Keratinocyte (primary cell): ENCODE results near the gene ZSCAN2. TPM values are rescaled to one million over a fixed set of nuclear protein-coding genes. Genes with fewer than 3 reads are reported as not detected.

Experiments used
- DNase-seq: peaks from one replicate; pipeline ENCODE4 v3.0.0-alpha.2; 2011; ENCODE audit warnings: low read depth, missing footprints, low spot score
- FAIRE-seq: peaks from 2 replicates; lab custom pipeline; 2011; peaks lifted over from hg19 to GRCh38; lab: Jason Lieb, UNC
- H2AFZ ChIP-seq: 2 replicates; pipeline ENCODE4 v1.6.0; 2012; ENCODE audit warnings: low read length, control low read depth, inconsistent platforms; ENCODE audit not compliant: control insufficient read depth
- H3K27ac ChIP-seq: 2 replicates; pipeline ENCODE4 v1.5.1; 2011; ENCODE audit warnings: low read length; ENCODE audit not compliant: control insufficient read depth, insufficient read depth
- H3K27me3 ChIP-seq: 3 replicates; pipeline ENCODE4 v1.6.0; 2011; ENCODE audit warnings: low read length; ENCODE audit not compliant: control insufficient read depth, insufficient read depth; ENCODE audit errors: extremely low read depth
- H3K36me3 ChIP-seq, 2 experiments: 2 replicates in 1 of 2; 3 replicates in 1 of 2; pipeline ENCODE4 v1.5.1; 2011; ENCODE audit warnings: low read length in 2 of 2, mild to moderate bottlenecking in 1 of 2; ENCODE audit not compliant: control insufficient read depth in 2 of 2, insufficient read depth in 2 of 2; ENCODE audit errors: extremely low read depth in 1 of 2
- H3K4me1 ChIP-seq: 3 replicates; pipeline ENCODE4 v1.5.1; 2011; ENCODE audit warnings: low read length; ENCODE audit not compliant: control insufficient read depth, insufficient read depth; ENCODE audit errors: extremely low read depth
- H3K4me2 ChIP-seq: 3 replicates; pipeline ENCODE4 v1.6.0; 2011; ENCODE audit warnings: low read depth, low read length; ENCODE audit not compliant: control insufficient read depth, insufficient read depth; ENCODE audit errors: extremely low read depth
- H3K4me3 ChIP-seq, 3 experiments: fragments of 200-600 bp in 1 of 3; sonication (generic) in 1 of 3; 2 replicates in 2 of 3; 3 replicates in 1 of 3; pipeline ENCODE4 v1.5.1; 2011 to 2016; ENCODE audit warnings: low read length in 3 of 3, mild to moderate bottlenecking in 3 of 3, control low read depth in 2 of 3, inconsistent platforms in 1 of 3, low read depth in 1 of 3, mixed read lengths in 1 of 3, mixed run types in 1 of 3, moderate library complexity in 1 of 3; ENCODE audit not compliant: control insufficient read depth in 2 of 3, insufficient read depth in 2 of 3; ENCODE audit errors: extremely low read depth in 1 of 3
- H3K79me2 ChIP-seq: 2 replicates; pipeline ENCODE4 v1.6.0; 2012; ENCODE audit warnings: low read length; ENCODE audit not compliant: control insufficient read depth, insufficient read depth
- H3K9ac ChIP-seq: 3 replicates; pipeline ENCODE4 v1.6.0; 2011; ENCODE audit warnings: low read length; ENCODE audit not compliant: control insufficient read depth, insufficient read depth; ENCODE audit errors: extremely low read depth
- H3K9me1 ChIP-seq: 3 replicates; pipeline ENCODE4 v1.6.0; 2011; ENCODE audit warnings: low read length; ENCODE audit not compliant: control insufficient read depth, insufficient read depth; ENCODE audit errors: extremely low read depth
- H3K9me3 ChIP-seq: 2 replicates; pipeline ENCODE4 v1.5.1; 2012; ENCODE audit warnings: low read depth, low read length; ENCODE audit not compliant: control insufficient read depth
- H4K20me1 ChIP-seq: 3 replicates; pipeline ENCODE4 v1.6.0; 2011; ENCODE audit warnings: low read length; ENCODE audit not compliant: control insufficient read depth, insufficient read depth; ENCODE audit errors: extremely low read depth
- CTCF ChIP-seq, 3 experiments: IDR thresholded peaks in 1 of 3; conservative IDR thresholded peaks in 1 of 3; optimal IDR thresholded peaks in 1 of 3; 2 replicates in 2 of 3; 3 replicates in 1 of 3; pipeline versions ENCODE3 to v1.5.1; 2011; ENCODE audit warnings: low read length in 3 of 3, mild to moderate bottlenecking in 3 of 3, moderate library complexity in 2 of 3, control low read depth in 1 of 3, inconsistent platforms in 1 of 3; ENCODE audit not compliant: insufficient read depth in 2 of 3; ENCODE audit errors: extremely low read depth in 1 of 3
- EZH2 ChIP-seq: IDR thresholded peaks from one replicate; pipeline ENCODE4 v1.6.1; 2012; ENCODE audit warnings: inconsistent platforms, mild to moderate bottlenecking, low read length, moderate library complexity
- dilution Hi-C: fragments of 300-500 bp; cut with MboI; formaldehyde crosslinking; loops from one replicate; pipeline ENCODE4 v1.7.0; 2020; ENCODE audit warnings: low sequenced_read_pairs; ENCODE audit not compliant: extremely low pct_ligation_motif_present
- polyA plus RNA-seq, 5 experiments: library from polyadenylated mRNA; depleted of rRNA in 3 of 5; stranded (reverse) in 3 of 5; stranded (forward) in 1 of 5; unstranded in 1 of 5; fragments of >200 nt; gene quantifications; 1 replicate in 1 of 5; 2 replicates in 3 of 5; 3 replicates in 1 of 5; pipeline versions ENCODE4 v1.2.1 to v1.2.3, GENCODE V29; 2011 to 2012; ENCODE audit warnings: missing spikeins in 2 of 5, low read depth in 1 of 5, low replicate concordance in 1 of 5

ZSCAN2 gene
- polyA plus RNA-seq, 1 donor (not counting 4 experiments of a cell fraction or from before 2014, with no cell fraction given): 3.7 TPM

- DNase-seq: no peak
- no peak for TF ChIP-seq CTCF (optimal IDR thresholded peaks at IDR 0.05 in 1 of 3, IDR thresholded peaks at IDR 0.05 in 1 of 3, conservative IDR thresholded peaks at IDR 0.05 in 1 of 3; ENCODE audit: extremely low read depth in 1 of 3, insufficient read depth in 2 of 3, low read length in 3 of 3)
- no peak for TF ChIP-seq EZH2
- H3K9me1 ChIP-seq: no peaks in the 10 kb centered on the region
- no peak overlapping the region for H3K27ac ChIP-seq
- no peak overlapping the region for H3K4me2 ChIP-seq
- H3K9ac ChIP-seq: no peak overlapping the region
- H4K20me1 ChIP-seq: no peaks in the 10 kb centered on the region
- peaks cover 20% of the 10 kb centered on the region for H3K9me3 ChIP-seq
- H3K4me3 ChIP-seq: no peak overlapping the region
- dilution Hi-C loops: no loop called here
- H2AFZ ChIP-seq: no peak overlapping the region
- no peaks in the 10 kb centered on the region for H3K79me2 ChIP-seq
- H3K36me3 ChIP-seq: peaks cover 7 to 9% of the 10 kb centered on the region in 2 experiments
- no peaks in the 10 kb centered on the region for H3K4me1 ChIP-seq
- H3K27me3 ChIP-seq: no peaks in the 10 kb centered on the region
- no peak for FAIRE-seq
These were observed 23.6 kb downstream of the ZSCAN2 start for GRCh38 chr15:84624359-84624758.

GRCh38 chr15:84625123-84625522, 24.3 kb downstream of the ZSCAN2 start:
- Histone ChIP-seq H3K4me3 (no peak overlapping the region), H3K4me2 (no peak overlapping the region), H2AFZ (no peak overlapping the region), H3K4me1 (no peaks in the 10 kb centered on the region), H3K79me2 (no peaks in the 10 kb centered on the region), H3K36me3 (peaks cover 7 to 9% of the 10 kb centered on the region in 2 experiments), H3K27me3 (no peaks in the 10 kb centered on the region), H3K27ac (no peak overlapping the region), H3K9me1 (no peaks in the 10 kb centered on the region), H3K9me3 (peaks cover 20% of the 10 kb centered on the region), H3K9ac (no peak overlapping the region), H4K20me1 (no peaks in the 10 kb centered on the region)
- dilution Hi-C loops: no loop called here
- TF ChIP-seq CTCF (optimal IDR thresholded peaks at IDR 0.05 in 1 of 3, IDR thresholded peaks at IDR 0.05 in 1 of 3, conservative IDR thresholded peaks at IDR 0.05 in 1 of 3; ENCODE audit: extremely low read depth in 1 of 3, insufficient read depth in 2 of 3, low read length in 3 of 3) (no peak), EZH2 (no peak)
- DNase-seq (no peak), FAIRE-seq (no peak)
